HS-5 (cell line): ENCODE measurements around the gene KCNJ5.

Experiments used
- DNase-seq: peaks from one replicate; pipeline ENCODE4 v3.0.0-alpha.2; 2012; ENCODE audit warnings: low read depth

The KCNJ5 gene

GRCh38 chr11:128895526-128895925 lies 4.4 kb downstream of the KCNJ5 start:
- DNase-seq: no peak

GRCh38 chr11:128896356-128896755 lies 5.2 kb downstream of the KCNJ5 start:
- DNase-seq: no peak

- DNase-seq: no peak
Observed at GRCh38 chr11:128897826-128898225, 6.7 kb downstream of the KCNJ5 start.

- no peak for DNase-seq
Observed at GRCh38 chr11:128898580-128899344, 7.6 kb downstream of the KCNJ5 start.

GRCh38 chr11:128900468-128900867 lies 9.3 kb downstream of the KCNJ5 start:
- DNase-seq: no peak

- DNase-seq: no peak
Observed at GRCh38 chr11:128901653-128902514, 10.7 kb downstream of the KCNJ5 start.

- no peak for DNase-seq
Observed at GRCh38 chr11:128902515-128903066, 11.4 kb downstream of the KCNJ5 start.

- DNase-seq: no peak
Observed at GRCh38 chr11:128903248-128904061, 12.3 kb downstream of the KCNJ5 start.

GRCh38 chr11:128904303-128904655 lies 13.1 kb downstream of the KCNJ5 start:
- DNase-seq: no peak

- DNase-seq: no peak
Observed at GRCh38 chr11:128904656-128905344, 13.6 kb downstream of the KCNJ5 start.

- DNase-seq: no peak
Observed at GRCh38 chr11:128905345-128906184, 14.4 kb downstream of the KCNJ5 start.

- no peak for DNase-seq
Observed at GRCh38 chr11:128906185-128907050, 15.3 kb downstream of the KCNJ5 start.

GRCh38 chr11:128907585-128907984 lies 16.4 kb downstream of the KCNJ5 start:
- no peak for DNase-seq

GRCh38 chr11:128908391-128909246 lies 17.5 kb downstream of the KCNJ5 start:
- DNase-seq: peak; percentile 90

- no peak for DNase-seq
Observed at GRCh38 chr11:128909438-128910125, 18.4 kb downstream of the KCNJ5 start.

- no peak for DNase-seq
Observed at GRCh38 chr11:128910576-128910975, 19.4 kb downstream of the KCNJ5 start.

- DNase-seq: no peak
Observed at GRCh38 chr11:128911239-128911638, 20.1 kb downstream of the KCNJ5 start.

GRCh38 chr11:128911701-128912100 lies 20.5 kb downstream of the KCNJ5 start:
- DNase-seq: no peak
